LNCAP (cell line): Measurements from ENCODE around the gene BIK.

Source experiments
- TF ChIP-seq, protein P1 (sequence below): fragments of 450-650 bp; IDR thresholded peaks from 2 replicates; pipeline ENCODE4 v1.5.1; 2017; ENCODE audit warnings: mild to moderate bottlenecking

BIK gene

DNA sequence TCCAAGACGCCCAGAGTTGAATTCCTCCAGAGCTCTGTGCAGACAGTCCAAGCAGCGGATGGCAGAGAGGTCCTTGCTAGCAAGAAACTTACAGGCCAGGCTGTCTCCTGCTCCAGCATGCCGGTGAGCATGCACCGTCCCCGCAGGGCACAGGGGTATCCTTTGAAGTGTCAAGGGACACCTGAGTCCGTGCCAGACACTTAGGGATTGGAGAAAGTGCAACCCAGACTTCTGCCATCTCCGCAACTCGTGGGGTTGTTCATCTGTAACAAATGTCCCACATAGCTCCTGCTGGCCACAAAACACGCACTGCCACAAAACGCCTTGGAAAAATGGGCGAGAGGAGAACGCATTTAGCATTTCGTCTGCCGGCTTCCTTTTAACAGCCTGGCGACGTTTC lies 54.1 kb downstream of the BIK start:
- TF ChIP-seq, protein P1, sequence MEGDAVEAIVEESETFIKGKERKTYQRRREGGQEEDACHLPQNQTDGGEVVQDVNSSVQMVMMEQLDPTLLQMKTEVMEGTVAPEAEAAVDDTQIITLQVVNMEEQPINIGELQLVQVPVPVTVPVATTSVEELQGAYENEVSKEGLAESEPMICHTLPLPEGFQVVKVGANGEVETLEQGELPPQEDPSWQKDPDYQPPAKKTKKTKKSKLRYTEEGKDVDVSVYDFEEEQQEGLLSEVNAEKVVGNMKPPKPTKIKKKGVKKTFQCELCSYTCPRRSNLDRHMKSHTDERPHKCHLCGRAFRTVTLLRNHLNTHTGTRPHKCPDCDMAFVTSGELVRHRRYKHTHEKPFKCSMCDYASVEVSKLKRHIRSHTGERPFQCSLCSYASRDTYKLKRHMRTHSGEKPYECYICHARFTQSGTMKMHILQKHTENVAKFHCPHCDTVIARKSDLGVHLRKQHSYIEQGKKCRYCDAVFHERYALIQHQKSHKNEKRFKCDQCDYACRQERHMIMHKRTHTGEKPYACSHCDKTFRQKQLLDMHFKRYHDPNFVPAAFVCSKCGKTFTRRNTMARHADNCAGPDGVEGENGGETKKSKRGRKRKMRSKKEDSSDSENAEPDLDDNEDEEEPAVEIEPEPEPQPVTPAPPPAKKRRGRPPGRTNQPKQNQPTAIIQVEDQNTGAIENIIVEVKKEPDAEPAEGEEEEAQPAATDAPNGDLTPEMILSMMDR: no peak

- TF ChIP-seq, protein P1: no peak
Measured at GRCh38 chr22:43166132-43166930, 55.8 kb downstream of the BIK start.

GRCh38 chr22:43167001-43167589 lies 56.5 kb downstream of the BIK start:
- TF ChIP-seq, protein P1: no peak

- TF ChIP-seq, protein P1: no peak
Measured at GRCh38 chr22:43168471-43169309, 58.1 kb downstream of the BIK start.

DNA sequence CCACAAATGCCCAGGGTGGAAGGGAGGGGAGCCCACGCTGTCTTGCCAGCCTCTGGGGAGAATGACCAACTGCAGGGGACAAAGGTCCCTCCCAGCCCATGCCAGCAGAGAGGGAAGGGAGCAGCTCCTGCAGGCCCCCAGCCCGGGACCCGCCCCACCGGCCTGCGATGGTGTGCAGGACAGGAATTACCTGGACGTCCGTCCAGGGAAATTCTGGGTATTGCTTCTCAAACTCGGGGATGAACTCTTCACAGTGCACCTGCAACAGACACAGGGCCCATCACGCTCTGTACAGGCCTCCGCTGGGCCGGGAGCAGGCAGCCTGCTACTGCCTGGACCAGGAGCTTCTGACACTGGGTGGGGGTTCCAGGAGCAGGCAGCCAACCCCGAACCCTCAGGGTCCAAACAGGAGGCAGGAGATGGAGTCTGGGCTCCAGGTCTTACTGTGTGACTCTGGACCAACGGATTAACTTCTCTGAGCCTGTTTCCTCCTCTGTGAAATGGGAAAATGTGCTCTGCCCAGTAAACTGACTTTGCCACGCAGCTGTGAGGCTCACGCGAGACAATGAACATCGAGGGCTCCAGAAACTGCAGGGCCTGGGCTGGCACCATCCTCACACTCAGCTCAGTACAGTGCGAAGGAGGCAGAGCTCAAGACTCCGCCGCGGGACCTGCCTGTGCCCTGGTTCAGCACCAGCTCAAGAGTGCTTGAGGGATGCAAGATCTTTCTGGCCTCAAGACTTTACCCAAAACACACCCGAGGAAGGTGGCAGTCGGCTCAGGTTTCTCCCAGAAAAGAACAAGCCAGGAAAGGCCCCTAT lies 59.0 kb downstream of the BIK start:
- TF ChIP-seq, protein P1: no peak

DNA sequence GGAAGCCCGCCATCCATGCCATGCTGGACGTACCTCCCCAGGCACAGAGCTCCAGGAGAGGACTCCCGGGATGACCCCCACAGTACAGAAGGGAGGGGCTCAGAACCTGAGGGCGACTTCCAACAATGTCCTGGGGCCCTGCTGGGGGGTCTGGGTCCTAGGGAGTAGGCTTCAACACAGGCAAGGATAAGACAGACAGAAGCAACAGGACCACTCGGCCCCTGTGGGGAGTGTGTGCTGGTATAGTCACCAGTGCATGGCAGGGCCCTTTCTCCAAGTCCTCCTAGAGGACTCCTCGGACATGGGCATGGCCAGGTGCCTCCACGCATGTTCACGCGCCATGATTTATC lies 59.6 kb downstream of the BIK start:
- TF ChIP-seq, protein P1: no peak

GRCh38 chr22:43171019-43171491 lies 60.5 kb downstream of the BIK start:
- TF ChIP-seq, protein P1: no peak
